Activated T-helper 2 cell treated with anti-CD3 and anti-CD28 coated beads, Interferon-gamma antibody, Interleukin-2, Interleukin-4, amounts not matched to agents 10 μg/mL and 5 μg/mL and 100 μg/mL, durations not matched to agents 14 hours and 24 hours and 36 hours (primary cell): ENCODE measurements around the gene ILDR2. TPM values are rescaled to one million over a fixed set of nuclear protein-coding genes. Genes with fewer than 3 reads are reported as not detected.
A peak's percentile ranks its signal among the peaks of the same experiment; 100 is the strongest.

Source experiments
- DNase-seq: peaks from one replicate; pipeline ENCODE4 v3.0.0; 2021; ENCODE audit warnings: low spot score
- H3K27ac Mint-ChIP-seq: one replicate; pipeline ENCODE4 v1.8.0; 2021; ENCODE audit warnings: mixed read lengths
- H3K27me3 Mint-ChIP-seq: one replicate; pipeline ENCODE4 v1.8.0; 2021; ENCODE audit warnings: low read depth, mixed read lengths
- H3K36me3 Mint-ChIP-seq: one replicate; pipeline ENCODE4 v1.8.0; 2021; ENCODE audit warnings: low read depth, mixed read lengths
- H3K4me1 Mint-ChIP-seq: one replicate; pipeline ENCODE4 v1.8.0; 2021; ENCODE audit warnings: low read depth, mixed read lengths
- H3K4me3 Mint-ChIP-seq: one replicate; pipeline ENCODE4 v1.8.0; 2021; ENCODE audit warnings: low read depth, mild to moderate bottlenecking, moderate library complexity, mixed read lengths
- H3K9me3 Mint-ChIP-seq: one replicate; pipeline ENCODE4 v1.8.0; 2021; ENCODE audit warnings: mixed read lengths
- intact Hi-C: fragments of 100-400 bp; cut with micrococcal nuclease; formaldehyde crosslinking; loops from one replicate; pipeline ENCODE4 v1.15.1; 2023
- total RNA-seq: library from RNA; stranded (reverse); gene quantifications from 2 replicates; pipeline ENCODE4 v1.2.3, GENCODE V29; 2022

Gene ILDR2
- 18.5 and 22.8 TPM in 2 replicates for total RNA-seq

- peak; percentile 54 for DNase-seq
- Mint-ChIP-seq H3K4me3 (peak within 1 kb of the TSS; percentile 97), H3K9me3 (no peaks in the 10 kb centered on the region), H3K4me1 (peaks cover 54% of the 10 kb centered on the region), H3K27ac (peak within 1 kb of the TSS; percentile 88), H3K36me3 (peaks cover 6% of the 10 kb centered on the region), H3K27me3 (peaks cover 18% of the 10 kb centered on the region)
- intact Hi-C loops: loop anchor here (1.0 to 10.0 kb wide), 3 partner anchors 24 to 249 kb away; partner anchors contain the start of genes POU2F1 and TADA1
Observed at GRCh38 chr1:166975361-166976129, at the start of gene ILDR2. TSS of gene ILDR2 (minus strand) at chr1:166975540. CDS start at chr1:166975268, 272 bp downstream.

- H3K36me3 Mint-ChIP-seq: no peaks in the 10 kb centered on the region
- H3K4me1 Mint-ChIP-seq: no peaks in the 10 kb centered on the region
- intact Hi-C loops: no loop called here
- H3K9me3 Mint-ChIP-seq: no peaks in the 10 kb centered on the region
- H3K27me3 Mint-ChIP-seq: peaks cover 33% of the 10 kb centered on the region
- no peak for DNase-seq
- no peak overlapping the region for H3K27ac Mint-ChIP-seq
- no peak overlapping the region for H3K4me3 Mint-ChIP-seq
Observed at GRCh38 chr1:167022384-167022783, 47.0 kb upstream of the ILDR2 start.

GRCh38 chr1:167016100-167016750 lies 40.9 kb upstream of the ILDR2 start:
- H3K27me3 Mint-ChIP-seq: peaks cover 22% of the 10 kb centered on the region
- no peaks in the 10 kb centered on the region for H3K36me3 Mint-ChIP-seq

DNA sequence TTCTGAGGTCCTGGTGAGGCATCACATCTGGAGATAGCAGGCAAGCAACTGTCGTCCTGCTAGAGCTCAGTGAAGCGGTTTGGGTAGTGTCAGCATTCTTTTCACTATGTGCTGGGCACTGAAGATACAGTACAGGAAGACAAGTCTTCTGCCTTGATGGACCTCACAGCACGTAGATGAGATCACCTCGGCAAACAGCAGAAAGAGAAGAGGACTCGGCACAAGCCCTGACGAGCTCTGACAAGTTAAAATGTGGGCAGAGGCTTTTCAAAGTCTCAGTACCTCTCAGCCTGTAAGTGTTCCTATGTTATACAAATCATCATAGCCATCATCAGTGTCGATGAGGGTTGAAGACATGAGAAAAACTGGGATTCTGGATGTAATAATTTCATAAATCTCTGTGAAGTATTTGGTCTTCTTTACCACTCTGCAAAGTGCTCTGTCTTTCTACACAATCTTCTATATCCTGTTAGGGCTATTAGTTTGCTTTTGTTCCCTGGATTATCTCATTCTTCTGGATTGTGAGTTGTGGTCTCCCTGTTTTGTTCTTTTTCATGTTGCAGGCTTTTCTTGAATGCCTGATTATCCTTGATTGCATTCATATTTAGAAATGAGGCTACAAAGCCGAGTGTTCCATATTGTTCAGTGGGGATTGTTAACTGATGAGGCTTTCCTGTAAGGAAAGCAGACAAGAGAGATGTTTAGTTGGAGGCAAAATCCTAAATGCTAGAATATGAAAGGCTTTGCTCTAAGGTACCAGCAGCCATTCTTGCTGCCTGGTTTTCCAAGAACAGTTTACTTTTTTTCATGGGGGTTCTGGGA lies 38.0 kb upstream of the ILDR2 start:
- Mint-ChIP-seq H3K4me3 (no peak overlapping the region), H3K27ac (no peak overlapping the region), H3K4me1 (peaks cover 7% of the 10 kb centered on the region), H3K9me3 (no peaks in the 10 kb centered on the region), H3K36me3 (no peaks in the 10 kb centered on the region), H3K27me3 (peaks cover 35% of the 10 kb centered on the region)
- DNase-seq: no peak
- intact Hi-C loops: no loop called here

More at GRCh38 chr1:167016100-167016750, 40.9 kb upstream of the ILDR2 start:
- Mint-ChIP-seq H3K27ac (no peak overlapping the region), H3K4me1 (no peaks in the 10 kb centered on the region), H3K4me3 (no peak overlapping the region), H3K9me3 (no peaks in the 10 kb centered on the region)
- DNase-seq: no peak
- intact Hi-C loops: no loop called here

- H3K9me3 Mint-ChIP-seq: no peaks in the 10 kb centered on the region
- intact Hi-C loops: no loop called here
- H3K4me1 Mint-ChIP-seq: peaks cover 7% of the 10 kb centered on the region
- no peak overlapping the region for H3K27ac Mint-ChIP-seq
- no peaks in the 10 kb centered on the region for H3K36me3 Mint-ChIP-seq
- H3K27me3 Mint-ChIP-seq: peaks cover 37% of the 10 kb centered on the region
- H3K4me3 Mint-ChIP-seq: no peak overlapping the region
- DNase-seq: no peak
Observed at GRCh38 chr1:167012570-167012969, 37.2 kb upstream of the ILDR2 start.

- Mint-ChIP-seq H3K9me3 (no peaks in the 10 kb centered on the region), H3K27me3 (peaks cover 42% of the 10 kb centered on the region), H3K4me3 (no peak overlapping the region), H3K36me3 (no peaks in the 10 kb centered on the region), H3K4me1 (peaks cover 7% of the 10 kb centered on the region), H3K27ac (no peak overlapping the region)
- no peak for DNase-seq
- intact Hi-C loops: no loop called here
Observed at GRCh38 chr1:167011560-167012191, 36.3 kb upstream of the ILDR2 start.

DNA sequence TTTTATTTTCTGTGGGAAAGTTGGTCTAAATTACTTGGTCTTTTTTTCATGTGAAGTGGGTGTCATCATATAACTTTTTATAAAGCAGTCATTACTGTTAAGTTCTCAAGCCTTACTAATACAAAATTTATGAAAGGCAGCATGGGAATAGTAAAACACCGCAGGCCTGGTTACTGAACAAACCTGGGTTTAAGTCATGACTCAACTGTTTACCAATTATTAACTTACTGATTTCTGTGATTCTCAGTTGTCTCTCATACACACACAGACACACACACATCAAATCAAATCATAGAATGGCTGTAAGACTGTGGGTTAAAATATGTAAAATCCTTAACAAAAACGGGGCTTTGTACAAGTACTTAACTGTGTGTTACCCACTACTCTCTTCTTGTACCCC lies 28.4 kb upstream of the ILDR2 start:
- DNase-seq: no peak
- Mint-ChIP-seq H3K27me3 (peaks cover 21% of the 10 kb centered on the region), H3K4me3 (no peak overlapping the region), H3K36me3 (no peaks in the 10 kb centered on the region), H3K4me1 (peaks cover 14% of the 10 kb centered on the region), H3K27ac (no peak overlapping the region), H3K9me3 (peaks cover 30% of the 10 kb centered on the region)
- intact Hi-C loops: no loop called here

- DNase-seq: no peak
- H3K27ac Mint-ChIP-seq: no peak overlapping the region
- H3K27me3 Mint-ChIP-seq: peaks cover 13% of the 10 kb centered on the region
- peaks cover 16% of the 10 kb centered on the region for H3K4me1 Mint-ChIP-seq
- peaks cover 30% of the 10 kb centered on the region for H3K9me3 Mint-ChIP-seq
- H3K36me3 Mint-ChIP-seq: no peaks in the 10 kb centered on the region
- intact Hi-C loops: no loop called here
- H3K4me3 Mint-ChIP-seq: no peak overlapping the region
Observed at GRCh38 chr1:167002354-167002753, 27.0 kb upstream of the ILDR2 start.

DNA sequence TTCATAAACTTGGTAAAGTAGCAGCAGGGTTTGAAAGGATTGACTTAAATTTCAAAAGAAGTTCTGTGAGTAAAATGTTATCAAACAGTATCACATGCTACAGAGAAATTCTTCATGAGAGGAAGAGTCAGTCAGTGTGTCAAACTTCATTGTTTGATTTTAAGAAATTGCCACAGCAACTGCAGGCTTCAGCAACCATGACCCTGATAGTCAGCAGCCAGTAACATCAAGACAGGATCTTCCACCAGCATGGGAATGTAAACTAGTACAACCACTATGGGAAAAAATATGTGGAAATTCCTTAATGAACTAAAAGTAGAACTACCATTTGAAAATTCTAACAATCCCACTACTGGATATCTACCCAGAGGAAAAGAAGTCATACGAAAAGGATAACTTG lies 25.2 kb upstream of the ILDR2 start:
- Mint-ChIP-seq H3K36me3 (no peaks in the 10 kb centered on the region), H3K4me3 (no peak overlapping the region), H3K4me1 (peaks cover 16% of the 10 kb centered on the region), H3K27ac (no peak overlapping the region), H3K9me3 (peaks cover 30% of the 10 kb centered on the region), H3K27me3 (peaks cover 14% of the 10 kb centered on the region)
- intact Hi-C loops: no loop called here
- DNase-seq: no peak

DNA sequence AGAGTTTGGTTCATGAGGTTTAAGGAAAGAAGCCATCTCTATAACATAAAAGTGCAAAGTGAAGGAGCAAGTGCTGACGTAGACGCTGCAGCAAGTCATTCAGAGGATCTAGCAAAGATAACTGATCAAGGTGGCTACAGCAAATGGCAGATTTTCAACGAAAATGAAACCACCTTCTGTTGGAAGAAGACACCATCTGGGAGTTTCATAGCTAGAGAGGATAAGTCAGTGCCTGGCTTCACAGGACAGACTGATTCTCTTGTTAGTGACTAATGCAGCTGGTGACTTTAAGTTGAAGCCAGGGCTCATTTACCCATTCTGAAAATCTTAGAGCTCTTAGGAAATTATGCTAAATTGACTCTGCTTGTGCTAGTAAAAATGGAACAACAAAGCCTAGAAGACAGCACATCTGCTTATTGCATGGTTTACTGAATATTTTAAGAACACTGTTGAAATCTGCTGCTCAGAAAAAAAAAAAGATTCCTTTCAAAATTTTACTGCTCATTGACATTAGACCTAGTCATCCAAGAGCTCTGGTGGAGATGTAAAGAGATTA lies 24.2 kb upstream of the ILDR2 start:
- intact Hi-C loops: loop anchor here (1.0 kb wide), 2 partner anchors 24 to 47 kb away; partner anchors contain the start of gene ILDR2

GRCh38 chr1:166999075-166999474 lies 23.7 kb upstream of the ILDR2 start:
- Mint-ChIP-seq H3K9me3 (peaks cover 29% of the 10 kb centered on the region), H3K4me1 (peaks cover 16% of the 10 kb centered on the region), H3K4me3 (no peak overlapping the region), H3K27me3 (peaks cover 8% of the 10 kb centered on the region), H3K36me3 (no peaks in the 10 kb centered on the region), H3K27ac (peak overlapping the region; percentile 20)
- intact Hi-C loops: loop anchor here (1.0 kb wide), 2 partner anchors 24 to 47 kb away; partner anchors contain the start of gene ILDR2
- no peak for DNase-seq

More for the DNA sequence above, 24.2 kb upstream of the ILDR2 start:
- Mint-ChIP-seq H3K9me3 (peaks cover 30% of the 10 kb centered on the region), H3K27ac (peak overlapping the region; percentile 60), H3K36me3 (no peaks in the 10 kb centered on the region), H3K4me1 (peaks cover 16% of the 10 kb centered on the region), H3K4me3 (no peak overlapping the region), H3K27me3 (peaks cover 8% of the 10 kb centered on the region)
- DNase-seq: no peak

GRCh38 chr1:166988974-166989515 lies 13.7 kb upstream of the ILDR2 start, which contains the start of gene MAEL:
TSS of gene MAEL (plus strand) at chr1:166989280. CDS start at chr1:166989353, 73 bp downstream.
- intact Hi-C loops: no loop called here

More at GRCh38 chr1:166988974-166989515, 13.7 kb upstream of the ILDR2 start, which contains the start of gene MAEL:
- no peaks in the 10 kb centered on the region for H3K9me3 Mint-ChIP-seq
- DNase-seq: no peak
- no peaks in the 10 kb centered on the region for H3K4me1 Mint-ChIP-seq
- H3K27me3 Mint-ChIP-seq: peaks cover 48% of the 10 kb centered on the region
- H3K36me3 Mint-ChIP-seq: no peaks in the 10 kb centered on the region
- no peak within 1 kb of the TSS for H3K4me3 Mint-ChIP-seq
- H3K27ac Mint-ChIP-seq: no peak within 1 kb of the TSS
